ENCODE measurements around the gene SMOC2. TPM values are rescaled to one million over a fixed set of nuclear protein-coding genes. Genes with fewer than 3 reads are reported as not detected.

The SMOC2 gene
- total and polyA plus RNA-seq, 2 donors (not counting 1 experiment from before 2014, with no cell fraction given) = 0.37 TPM; not detected in 1

DNA sequence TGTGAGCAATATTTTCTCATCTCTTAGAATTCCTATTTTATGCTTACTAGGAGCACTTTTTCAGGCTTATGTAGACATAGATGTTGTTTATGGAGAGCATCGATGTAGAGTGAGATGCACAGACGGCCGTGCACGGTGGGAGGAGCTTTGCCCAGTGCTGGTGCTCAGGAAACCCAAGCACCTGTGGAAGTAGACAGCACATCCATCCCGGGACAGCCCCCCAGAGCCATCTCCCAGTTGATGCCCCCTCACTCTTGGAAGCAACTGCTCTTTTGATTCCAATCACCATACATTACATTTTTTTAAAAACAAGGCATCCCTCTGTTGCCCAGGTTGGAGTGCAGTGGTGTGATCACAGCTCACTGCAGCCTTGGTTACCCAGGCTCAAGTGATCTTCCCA, 143.7 kb downstream of the SMOC2 start:
- Mint-ChIP-seq H3K27me3 (no peaks in the 10 kb centered on the region), H3K9me3 (ENCODE audit: insufficient read depth) (no peaks in the 10 kb centered on the region), H3K4me1 (no peaks in the 10 kb centered on the region), H3K4me3 (no peak overlapping the region), H3K27ac (no peak overlapping the region)
- TF ChIP-seq CTCF (IDR thresholded peaks at IDR 0.05) (no peak), EZH2 (IDR thresholded peaks at IDR 0.05; ENCODE audit: borderline replicate concordance, insufficient read depth, low read depth, low read length, poor library complexity, severe bottlenecking) (no peak)
- Histone ChIP-seq H3K4me2 (replicated peaks; ENCODE audit: low read depth, low read length, poor library complexity, severe bottlenecking) (no peak overlapping the region), H3K27me3 (replicated peaks in 1 of 4; ENCODE audit: control extremely low read depth in 1 of 4, control insufficient read depth in 3 of 4, insufficient read depth in 4 of 4, low read length in 3 of 4) (no peaks in the 10 kb centered on the region), H3K27ac (ENCODE audit: low read length in 2 of 2) (no peak overlapping the region), H3K36me3 (replicated peaks in 1 of 2; ENCODE audit: control extremely low read depth in 1 of 2, control insufficient read depth in 1 of 2, extremely low read depth in 1 of 2, insufficient read depth in 2 of 2, low read length in 1 of 2) (no peaks in the 10 kb centered on the region), H3K9me3 (ENCODE audit: control extremely low read depth in 1 of 3, control insufficient read depth in 2 of 3, insufficient read depth in 1 of 3, low read length in 2 of 3) (peaks cover 0 to 8% (median 0%) of the 10 kb centered on the region in 3 donors), H3K9ac (ENCODE audit: low read length) (no peak overlapping the region), H3K79me2 (ENCODE audit: control insufficient read depth, insufficient read depth, low read length) (no peaks in the 10 kb centered on the region), H2AFZ (ENCODE audit: insufficient read depth, low read depth, low read length, poor library complexity, severe bottlenecking) (no peak overlapping the region), H4K20me1 (ENCODE audit: control insufficient read depth, insufficient read depth, low read length, poor library complexity, severe bottlenecking) (no peaks in the 10 kb centered on the region), H3K4me3 (ENCODE audit: control extremely low read depth in 1 of 5, extremely low read depth in 1 of 5, insufficient read depth in 1 of 5, low read depth in 2 of 5, low read length in 4 of 5) (no peak overlapping the region), H3K4me1 (ENCODE audit: control insufficient read depth in 2 of 2, insufficient read depth in 2 of 2, low read length in 2 of 2) (no peaks in the 10 kb centered on the region)
- intact Hi-C loops (cut with micrococcal nuclease) = no loop called here
- WGBS (ENCODE audit: insufficient coverage) = 96% methylated on average over 5 of the region's 5 CpGs
- ChIA-PET CTCF (no interaction called here), POLR2A (no interaction called here)
- DNase-seq (no peak), ATAC-seq (ENCODE audit: low read depth) (no peak)

- H3K27me3 Mint-ChIP-seq = no peaks in the 10 kb centered on the region
- ChIA-PET POLR2A (no interaction called here), CTCF (no interaction called here)
- H2AFZ ChIP-seq (ENCODE audit: insufficient read depth, low read depth, low read length, poor library complexity, severe bottlenecking) = no peak overlapping the region
- no peaks in the 10 kb centered on the region for H3K4me1 Mint-ChIP-seq
- H3K4me3 Mint-ChIP-seq = no peak overlapping the region
- peaks cover 0 to 8% (median 0%) of the 10 kb centered on the region in 3 donors for H3K9me3 ChIP-seq (ENCODE audit: control extremely low read depth in 1 of 3, control insufficient read depth in 2 of 3, insufficient read depth in 1 of 3, low read length in 2 of 3)
- ATAC-seq (ENCODE audit: low read depth) = no peak
- DNase-seq = no peak
- H3K9ac ChIP-seq (ENCODE audit: low read length) = no peak overlapping the region
- H4K20me1 ChIP-seq (ENCODE audit: control insufficient read depth, insufficient read depth, low read length, poor library complexity, severe bottlenecking) = no peaks in the 10 kb centered on the region
- no peak overlapping the region for H3K4me3 ChIP-seq (ENCODE audit: control extremely low read depth in 1 of 5, extremely low read depth in 1 of 5, insufficient read depth in 1 of 5, low read depth in 2 of 5, low read length in 4 of 5)
- H3K4me1 ChIP-seq (ENCODE audit: control insufficient read depth in 2 of 2, insufficient read depth in 2 of 2, low read length in 2 of 2) = no peaks in the 10 kb centered on the region
- H3K27ac ChIP-seq (ENCODE audit: low read length in 2 of 2) = no peak overlapping the region
- H3K27me3 ChIP-seq (replicated peaks in 1 of 4; ENCODE audit: control extremely low read depth in 1 of 4, control insufficient read depth in 3 of 4, insufficient read depth in 4 of 4, low read length in 3 of 4) = no peaks in the 10 kb centered on the region
- intact Hi-C loops (cut with micrococcal nuclease) = no loop called here
- H3K79me2 ChIP-seq (ENCODE audit: control insufficient read depth, insufficient read depth, low read length) = no peaks in the 10 kb centered on the region
- TF ChIP-seq CTCF (IDR thresholded peaks at IDR 0.05) (no peak), EZH2 (IDR thresholded peaks at IDR 0.05; ENCODE audit: borderline replicate concordance, insufficient read depth, low read depth, low read length, poor library complexity, severe bottlenecking) (no peak)
- no peaks in the 10 kb centered on the region for H3K9me3 Mint-ChIP-seq (ENCODE audit: insufficient read depth)
- no peaks in the 10 kb centered on the region for H3K36me3 ChIP-seq (replicated peaks in 1 of 2; ENCODE audit: control extremely low read depth in 1 of 2, control insufficient read depth in 1 of 2, extremely low read depth in 1 of 2, insufficient read depth in 2 of 2, low read length in 1 of 2)
- H3K27ac Mint-ChIP-seq = no peak overlapping the region
- no peak overlapping the region for H3K4me2 ChIP-seq (replicated peaks; ENCODE audit: low read depth, low read length, poor library complexity, severe bottlenecking)
- WGBS (ENCODE audit: insufficient coverage) = no CpG with 5 or more reads among the region's 3 CpGs
Measured at GRCh38 chr6:168585441-168585840, 144.5 kb downstream of the SMOC2 start.

Measured in B cell (primary cell).